NCI-H2196 treated with DMSO at 0.1 percent for 48 hours (cell line): ENCODE data around the gene ZZZ3.
A peak's percentile ranks its signal among the peaks of the same experiment; 100 is the strongest.
"Not testable (repeated sequence)": the region's sequence is repeated elsewhere in the genome, so short reads cannot be mapped to it uniquely, and the experiment has no call there.

Source experiments
- DNase-seq: peaks from one replicate; lab custom pipeline; 2025; ENCODE audit not compliant: unreplicated experiment; lab: John Stamatoyannopoulos, UW

Gene ZZZ3

DNA sequence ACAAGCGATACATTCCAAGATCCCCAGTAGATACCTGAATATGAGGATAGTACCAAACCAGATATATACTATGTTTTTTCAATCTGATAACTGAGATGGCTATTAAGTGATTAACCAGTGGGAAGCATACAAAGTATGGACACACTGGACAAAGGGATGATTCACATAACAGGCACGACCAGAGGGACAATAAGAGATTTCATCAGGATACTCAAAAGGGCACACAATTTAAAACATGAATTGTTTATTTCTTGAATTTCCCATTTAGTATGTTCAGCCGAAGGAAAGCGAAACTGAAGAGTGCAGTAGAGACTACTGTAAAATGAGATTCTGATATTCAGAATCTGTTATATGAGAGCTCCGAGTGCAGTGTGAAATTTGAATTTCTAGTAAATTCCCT lies 10.6 kb downstream of the ZZZ3 start:
- no peak for DNase-seq

DNA sequence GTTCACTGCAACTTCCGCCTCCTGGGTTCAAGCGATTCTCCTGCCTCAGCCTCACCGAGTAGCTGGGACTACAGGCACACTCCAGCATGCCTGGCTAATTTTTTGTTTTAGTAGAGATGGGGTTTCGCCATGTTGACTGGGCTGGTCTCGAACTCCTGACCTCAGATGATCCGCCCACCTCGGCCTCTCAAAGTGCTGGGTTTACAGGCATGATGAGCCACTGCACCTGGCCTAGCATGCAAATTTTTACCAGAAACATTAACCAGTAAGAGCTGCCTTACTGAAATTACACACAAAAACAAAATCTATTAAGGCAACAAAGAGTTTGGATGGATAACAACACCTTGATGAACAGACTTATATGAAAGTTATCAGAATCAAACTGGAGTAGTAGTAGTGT lies 12.1 kb downstream of the ZZZ3 start:
- DNase-seq, result no peak

- DNase-seq, result no peak
Observed at GRCh38 chr1:77668924-77669449, 13.5 kb downstream of the ZZZ3 start.

DNA sequence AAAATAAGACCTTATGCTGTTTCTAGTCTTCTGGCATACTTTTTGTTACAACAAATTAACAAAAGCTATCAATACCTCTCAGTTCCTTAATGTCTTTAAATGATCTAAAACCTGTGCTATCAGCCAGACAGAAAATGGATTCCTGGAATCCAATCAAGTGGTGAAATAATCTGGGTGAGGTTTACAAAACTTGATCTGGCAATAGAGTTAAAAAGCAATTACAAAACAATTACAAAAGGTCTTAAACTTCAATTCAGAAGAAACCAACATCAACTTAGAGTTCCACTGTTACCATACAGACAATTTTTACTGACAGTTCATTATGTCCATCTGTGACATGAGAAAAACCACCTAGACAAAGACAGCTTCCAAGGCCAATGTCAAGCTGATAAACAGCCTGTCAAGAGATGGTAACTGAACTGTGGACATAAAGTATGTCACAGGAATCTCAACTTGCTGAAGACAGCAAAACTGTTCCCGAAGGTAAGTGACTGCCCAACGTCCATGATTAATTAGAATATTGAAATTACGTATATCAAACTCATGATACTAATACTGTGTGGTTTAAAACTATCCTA lies 17.4 kb downstream of the ZZZ3 start:
- no peak for DNase-seq

- DNase-seq, result no peak
Observed at GRCh38 chr1:77661696-77662095, 20.8 kb downstream of the ZZZ3 start.

DNA sequence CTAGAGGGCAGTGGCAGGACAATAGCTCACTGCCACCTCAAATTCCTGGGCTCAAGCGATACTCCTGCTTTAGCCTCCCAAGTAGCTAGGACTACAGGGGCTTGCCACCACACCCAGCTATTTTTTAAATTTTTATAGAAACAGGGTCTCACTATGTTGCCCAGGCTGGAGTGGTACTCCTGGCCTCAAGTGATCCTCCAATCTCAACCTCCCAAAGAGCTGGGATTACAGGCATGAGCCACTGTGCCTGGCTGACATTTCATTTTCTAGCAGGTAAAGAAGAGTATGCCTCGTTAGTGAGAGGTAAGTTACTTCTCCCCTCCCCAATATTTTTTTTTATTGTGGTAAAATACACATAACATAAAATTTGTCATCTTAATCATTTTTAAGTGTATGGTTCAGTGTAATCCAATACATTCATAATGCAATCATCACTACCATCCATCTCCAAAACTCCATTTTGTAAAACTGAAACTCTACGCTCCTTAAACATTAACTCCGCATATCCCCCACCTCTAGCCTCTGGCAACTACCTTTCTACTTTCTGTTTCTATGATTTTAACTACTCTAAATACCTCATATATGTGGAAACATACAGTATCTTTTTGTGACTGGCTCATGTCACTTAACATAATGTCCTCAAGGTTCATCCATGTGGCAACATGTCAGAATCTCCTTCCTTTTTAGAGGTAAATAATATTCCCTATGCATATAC lies 22.4 kb downstream of the ZZZ3 start:
- no peak for DNase-seq

GRCh38 chr1:77658271-77658670 lies 24.2 kb downstream of the ZZZ3 start:
- no peak for DNase-seq

GRCh38 chr1:77655431-77655974 lies 27.0 kb downstream of the ZZZ3 start:
- DNase-seq, result peak; percentile 41

- DNase-seq, result no peak
Observed at GRCh38 chr1:77652970-77653516, 29.4 kb downstream of the ZZZ3 start.

GRCh38 chr1:77652268-77652667 lies 30.2 kb downstream of the ZZZ3 start:
- no peak for DNase-seq

DNA sequence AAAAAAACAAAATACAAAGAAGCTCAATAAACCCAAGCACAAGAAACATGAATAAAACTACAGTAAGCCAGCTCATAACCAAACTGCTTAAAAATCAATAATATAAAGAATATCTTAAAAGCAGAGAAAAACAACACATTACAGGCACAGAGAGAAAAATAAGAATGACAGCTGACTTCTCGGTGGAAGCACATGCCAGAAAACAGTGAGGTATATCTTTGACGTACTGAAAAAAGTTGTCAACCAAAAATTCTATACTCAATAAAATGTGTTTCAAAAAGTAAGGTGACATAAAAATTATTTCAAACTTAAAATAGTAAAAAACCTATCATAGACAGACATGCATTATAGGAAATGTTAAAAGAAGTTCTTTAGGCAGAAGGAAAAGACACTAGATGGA lies 33.3 kb downstream of the ZZZ3 start:
- DNase-seq, result no peak

- not testable (repeated sequence) for DNase-seq
Observed at GRCh38 chr1:77646224-77646623, 36.2 kb downstream of the ZZZ3 start.

GRCh38 chr1:77643456-77643855 lies 39.0 kb downstream of the ZZZ3 start:
- no peak for DNase-seq

- no peak for DNase-seq
Observed at GRCh38 chr1:77642941-77643340, 39.5 kb downstream of the ZZZ3 start.

GRCh38 chr1:77642196-77642595 lies 40.3 kb downstream of the ZZZ3 start:
- no peak for DNase-seq

- DNase-seq, result no peak
Observed at GRCh38 chr1:77639557-77640069, 42.8 kb downstream of the ZZZ3 start.

DNA sequence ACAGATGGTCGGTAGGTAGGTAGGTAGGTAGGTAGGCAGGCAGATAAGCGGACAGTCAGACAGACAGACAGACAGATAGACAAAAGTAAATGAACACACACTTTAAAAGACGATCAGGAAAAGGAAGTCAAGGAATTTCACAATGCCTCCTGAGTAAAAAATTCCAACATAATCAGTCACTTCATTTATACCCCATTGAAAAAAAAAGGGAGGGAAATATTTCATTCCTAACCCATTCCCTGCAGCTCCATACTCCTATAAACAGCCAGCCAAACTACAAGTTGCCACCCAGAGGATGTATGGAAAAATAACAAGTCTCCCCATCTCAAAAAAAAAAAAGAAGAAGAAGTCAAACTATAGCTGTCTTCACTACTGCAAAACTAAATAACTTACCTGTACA lies 43.4 kb downstream of the ZZZ3 start:
- DNase-seq, result no peak

- no peak for DNase-seq
Observed at GRCh38 chr1:77636864-77637263, 45.6 kb downstream of the ZZZ3 start.
